GM21526 (cell line): ENCODE results near the gene ELL3.
A peak's percentile ranks its signal among the peaks of the same experiment; 100 is the strongest.

Experiments used
- ATAC-seq: cut with Tn5 transposase; IDR thresholded peaks from one replicate; pipeline ENCODE4 v1.9.1; 2021; ENCODE audit warnings: moderate library complexity; ENCODE audit not compliant: unreplicated experiment, low FRiP score

The ELL3 gene

DNA sequence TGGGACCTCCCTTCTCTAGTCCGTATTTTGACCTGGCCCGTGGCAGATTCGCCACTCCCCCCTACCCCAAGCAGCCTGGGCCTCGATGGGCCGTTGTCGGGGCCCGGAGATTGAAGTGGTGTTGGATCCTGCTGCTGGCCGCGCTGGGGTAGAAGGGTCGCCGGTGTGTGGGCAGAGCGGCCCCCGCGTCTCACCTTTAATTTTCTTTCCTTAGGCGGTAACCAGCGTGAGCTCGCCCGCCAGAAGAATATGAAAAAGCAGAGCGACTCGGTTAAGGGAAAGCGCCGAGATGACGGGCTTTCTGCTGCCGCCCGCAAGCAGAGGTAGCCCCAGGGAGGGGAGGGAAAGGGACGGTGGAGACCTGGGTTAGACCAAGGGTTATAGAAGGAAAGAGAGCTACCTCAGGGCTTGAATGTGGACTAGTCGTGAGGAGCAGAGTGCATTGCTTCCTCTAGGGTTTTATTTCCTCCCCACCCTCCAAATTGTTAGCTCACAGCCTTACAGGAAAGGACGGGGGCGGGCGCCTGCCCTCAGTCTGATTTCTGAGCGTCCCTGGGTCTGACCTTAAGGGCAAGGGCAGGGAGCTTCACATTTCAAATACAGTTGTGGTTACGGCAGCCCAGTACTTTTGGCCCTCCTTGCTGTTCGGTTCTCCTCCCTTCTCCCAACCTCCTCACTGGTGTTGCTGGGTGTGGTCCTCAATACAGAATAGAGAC is 16.2 kb upstream of the ELL3 start:
- ATAC-seq: peak; percentile 6

- ATAC-seq: peak; percentile 73
These were observed 15.4 kb upstream of the ELL3 start, which contains the start of gene SERF2 for GRCh38 chr15:43791993-43792760. Gene SERF2, plus strand, starts transcription at chr15:43792320. Its CDS starts 57 bp downstream, at chr15:43792377.

- no peak for ATAC-seq
These were observed 12.6 kb upstream of the ELL3 start for GRCh38 chr15:43789409-43789808.

DNA sequence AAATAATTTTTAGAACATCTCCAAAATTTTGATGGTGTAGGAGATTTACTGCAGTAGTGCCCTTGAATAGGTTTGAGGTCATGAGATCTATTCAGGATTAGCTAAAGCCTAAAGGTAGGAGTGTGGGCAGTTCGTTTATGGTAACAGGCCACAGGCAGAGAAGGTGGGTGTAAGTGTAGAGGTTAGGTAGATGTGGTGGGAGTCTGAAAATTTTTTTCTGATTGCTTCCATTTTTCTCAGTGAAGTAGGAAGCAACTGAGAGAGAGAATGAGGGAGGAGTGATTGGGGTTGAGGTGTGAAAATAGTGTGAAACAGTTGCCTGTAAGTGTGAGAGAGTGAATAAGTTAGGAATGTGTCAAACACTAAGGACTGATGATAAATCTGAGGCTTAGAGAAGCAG is 2.2 kb upstream of the ELL3 start:
- no peak for ATAC-seq

GRCh38 chr15:43777267-43777914 is 625 bp upstream of the ELL3 start:
- peak; percentile 42 for ATAC-seq

GRCh38 chr15:43776101-43776717 is 557 bp downstream of the ELL3 start:
- peak; percentile 44 for ATAC-seq

DNA sequence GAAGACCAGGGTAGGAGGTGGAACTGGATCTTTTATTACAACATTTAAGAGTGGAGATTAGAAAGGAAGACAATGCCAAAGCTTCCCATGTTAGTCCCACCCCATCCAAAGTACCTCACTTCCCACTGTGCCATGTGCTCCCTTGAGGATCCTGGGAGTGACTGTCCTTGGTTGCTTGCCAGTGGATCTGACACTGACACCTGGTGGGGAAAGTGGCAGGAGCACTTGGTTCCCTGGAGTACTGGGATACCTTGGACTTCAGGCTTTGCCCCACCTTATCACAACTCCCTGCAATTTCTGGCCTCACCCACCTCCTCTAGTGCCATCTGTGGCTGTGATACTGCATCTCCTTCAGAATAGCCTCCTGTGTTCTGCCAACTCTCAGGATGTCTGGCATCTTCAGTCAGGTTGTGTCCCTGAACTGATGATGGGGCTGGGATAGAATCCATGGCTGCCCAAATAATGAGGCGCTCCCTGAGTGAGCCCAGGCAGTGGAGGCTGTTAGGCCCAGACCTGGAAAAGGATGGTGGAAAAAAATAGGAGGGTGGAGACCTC is 1.3 kb downstream of the ELL3 start:
- ATAC-seq: no peak

GRCh38 chr15:43774062-43774461 is 2.7 kb downstream of the ELL3 start:
- ATAC-seq: no peak

- ATAC-seq: no peak
These were observed 4.1 kb downstream of the ELL3 start for GRCh38 chr15:43772624-43773023.

- ATAC-seq: no peak
These were observed 5.0 kb downstream of the ELL3 start for GRCh38 chr15:43771816-43772215.

DNA sequence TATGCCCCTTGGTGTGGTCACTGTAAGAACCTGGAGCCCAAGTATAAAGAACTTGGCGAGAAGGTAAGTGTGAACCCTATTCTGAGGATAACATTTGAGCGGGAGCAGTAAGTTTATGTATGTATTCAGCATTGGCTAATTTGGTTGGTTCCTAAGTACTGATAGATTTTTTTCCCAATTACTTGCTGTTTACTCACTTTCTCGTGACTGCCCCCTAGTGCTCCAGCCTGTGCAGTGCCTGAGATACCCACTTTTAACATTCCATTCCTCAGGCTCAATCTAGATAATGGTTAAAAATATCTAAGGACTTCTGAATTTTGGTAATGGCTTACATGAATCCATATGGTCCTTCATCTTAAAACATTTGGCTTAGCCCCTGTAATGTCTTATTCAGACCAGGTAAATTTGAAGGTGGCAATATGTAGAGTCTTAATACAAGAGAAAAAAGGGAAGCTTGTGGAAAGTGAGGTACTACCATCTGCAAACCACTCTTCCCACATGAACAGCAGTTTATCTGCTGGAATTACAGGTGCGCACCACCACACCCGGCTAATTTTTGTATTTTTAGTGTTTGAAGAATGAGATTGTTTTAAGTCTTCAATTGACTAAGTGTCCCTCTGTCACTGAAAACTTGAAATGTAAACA is 7.1 kb downstream of the ELL3 start:
- no peak for ATAC-seq

DNA sequence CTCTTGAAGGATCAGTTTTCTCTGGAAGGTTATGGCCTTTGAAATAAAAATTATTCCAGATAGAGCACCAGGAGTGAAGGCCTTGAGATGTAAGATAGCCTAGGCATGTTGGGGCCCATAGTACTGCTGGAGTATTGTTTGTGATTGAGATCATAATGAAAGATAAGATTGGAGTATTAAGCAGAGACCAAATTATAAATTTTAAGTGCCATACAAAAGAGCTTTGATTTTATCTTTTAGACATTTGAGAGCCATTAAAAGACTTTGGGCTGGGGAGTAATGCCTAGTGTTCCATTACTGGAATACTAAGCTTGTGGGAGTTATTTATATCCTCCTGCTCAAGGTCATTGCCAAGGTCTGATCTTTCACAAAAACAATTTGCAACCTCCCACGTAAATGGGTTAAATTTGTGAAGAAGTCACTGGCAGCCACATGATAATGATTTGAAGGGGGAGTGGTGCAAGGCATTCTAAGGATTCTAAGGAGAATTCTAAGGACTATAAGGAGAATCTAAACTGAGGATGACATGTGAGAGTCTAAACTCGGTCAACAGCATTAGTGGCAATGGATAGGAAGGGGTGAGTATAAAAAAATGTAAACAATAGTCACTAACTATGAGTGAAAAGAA is 12.8 kb downstream of the ELL3 start:
- ATAC-seq: no peak

DNA sequence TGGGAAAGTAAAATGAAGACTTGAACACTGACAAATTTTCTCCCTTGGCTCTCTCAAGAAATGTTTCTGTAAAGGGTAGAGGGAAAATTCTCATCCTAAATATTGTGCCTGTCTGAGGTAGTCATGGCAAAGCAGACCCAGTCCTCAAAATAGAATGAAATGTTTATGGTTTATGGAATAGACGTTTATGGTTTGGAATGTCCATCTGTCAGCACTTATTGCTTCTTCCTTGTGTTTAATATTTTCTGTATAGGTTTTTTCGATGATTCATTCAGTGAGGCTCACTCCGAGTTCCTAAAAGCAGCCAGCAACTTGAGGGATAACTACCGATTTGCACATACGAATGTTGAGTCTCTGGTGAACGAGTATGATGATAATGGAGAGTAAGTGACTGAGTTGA is 13.9 kb downstream of the ELL3 start:
- no peak for ATAC-seq

DNA sequence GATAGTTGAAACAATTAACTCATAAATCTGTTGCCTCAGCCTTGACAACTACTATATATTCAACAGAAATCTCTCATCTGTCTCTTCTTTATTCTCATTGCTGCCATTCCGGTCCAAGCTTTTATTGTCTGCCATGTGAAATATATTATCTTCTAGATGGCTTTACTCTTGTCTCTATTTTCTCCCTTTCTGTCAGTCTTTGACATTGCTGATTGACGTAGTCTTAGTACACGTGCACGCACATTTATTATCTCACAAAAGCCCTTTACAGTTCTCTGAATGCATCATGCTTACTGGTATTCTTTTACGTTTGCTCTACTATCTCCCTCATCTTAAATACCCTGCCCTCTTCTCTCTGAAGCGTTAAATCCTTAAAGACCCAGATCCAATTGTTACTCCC is 24.9 kb downstream of the ELL3 start:
- ATAC-seq: no peak

DNA sequence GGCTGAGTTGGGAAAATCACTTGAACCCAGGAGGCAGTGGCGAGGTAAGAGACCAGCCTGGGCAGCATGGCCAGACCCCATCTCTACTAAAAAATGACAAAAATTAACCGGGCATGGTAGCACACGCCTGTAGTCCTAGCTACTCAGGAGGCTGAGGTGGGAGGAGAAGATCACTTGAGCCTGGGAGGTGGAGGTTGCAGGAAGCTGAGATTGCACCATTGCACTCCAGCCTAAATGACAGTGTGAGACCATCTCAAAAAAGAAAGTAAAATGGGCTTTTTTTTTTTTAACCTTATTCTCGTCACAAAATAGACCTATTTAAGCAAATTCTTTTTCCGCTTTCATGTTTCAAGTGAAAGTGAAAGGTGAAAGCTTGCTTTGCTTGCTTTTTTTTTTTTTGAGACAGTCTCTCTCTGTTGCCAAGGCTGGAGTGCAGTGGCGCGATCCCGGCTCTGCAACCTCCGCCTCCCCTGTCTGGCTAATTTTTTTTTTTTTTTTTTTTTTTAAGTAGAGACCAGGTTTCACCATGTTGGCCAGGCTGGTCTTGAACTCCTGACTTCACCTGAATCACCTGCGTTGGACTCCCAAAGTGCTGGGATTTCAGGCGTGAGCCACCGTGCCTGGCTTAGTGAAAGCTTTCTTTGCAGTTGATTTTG is 26.9 kb downstream of the ELL3 start:
- peak; percentile 32 for ATAC-seq

- no peak for ATAC-seq
These were observed 28.4 kb downstream of the ELL3 start for GRCh38 chr15:43748376-43748775.

DNA sequence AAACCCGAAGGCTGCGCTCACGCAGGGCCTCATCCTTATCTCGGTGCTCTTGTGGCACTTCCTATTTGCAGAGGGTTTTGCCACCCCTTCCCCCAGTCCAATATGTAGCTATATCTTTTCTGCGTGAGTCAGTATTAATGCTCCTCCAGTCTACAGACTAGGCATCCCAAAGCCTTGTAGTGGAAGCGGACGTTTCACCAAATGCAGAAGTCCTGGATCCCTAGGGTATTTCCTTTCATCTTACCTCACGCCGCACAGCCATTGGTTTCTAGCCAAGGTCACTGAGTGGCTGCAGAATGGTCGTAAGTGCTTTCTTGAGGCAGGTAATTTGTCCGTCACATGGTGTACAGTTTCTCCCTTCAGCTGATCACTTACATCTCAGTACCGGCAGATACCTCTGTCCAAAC is 29.9 kb downstream of the ELL3 start:
- peak; percentile 9 for ATAC-seq

- ATAC-seq: peak; percentile 64
These were observed 30.4 kb downstream of the ELL3 start, which contains the start of gene PDIA3 for GRCh38 chr15:43746245-43746902. Gene PDIA3, plus strand, starts transcription at chr15:43746438. Its CDS starts 102 bp downstream, at chr15:43746540.

DNA sequence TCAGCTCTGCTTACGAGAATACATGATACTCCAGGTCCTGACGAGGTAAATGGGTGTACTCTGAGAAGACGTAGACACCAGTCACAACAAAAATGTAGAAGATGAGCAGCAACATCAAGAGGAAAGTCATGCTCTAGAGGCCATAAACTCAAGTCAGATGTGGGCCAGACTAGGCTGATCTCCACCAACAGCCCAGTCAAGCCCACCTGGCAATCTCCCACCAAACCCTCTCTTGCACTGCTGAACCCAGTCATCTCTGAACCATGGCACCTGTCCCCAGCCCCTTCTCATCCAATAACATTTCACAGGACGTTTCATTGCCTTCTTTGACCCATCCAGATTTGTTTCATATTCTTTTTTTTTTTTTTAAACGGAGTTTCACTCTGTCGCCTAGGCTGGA is 41.4 kb downstream of the ELL3 start:
- peak; percentile 46 for ATAC-seq
